IMR-90 (cell line): Measurements from ENCODE around the gene OR2AP1. TPM values are rescaled to one million over a fixed set of nuclear protein-coding genes. Genes with fewer than 3 reads are reported as not detected.

Experiments
- polyA plus RNA-seq, 3 experiments: library from polyadenylated mRNA; depleted of rRNA; stranded (reverse); fragments of >200 nt; gene quantifications; 2 replicates each; pipeline ENCODE4 v1.2.3, GENCODE V29; 2012; ENCODE audit warnings: low replicate concordance in 1 of 3
- total RNA-seq: library from RNA; depleted of rRNA; stranded (reverse); fragments of >200 nt; gene quantifications from 2 replicates; pipeline ENCODE4 v1.2.3, GENCODE V29; 2012; rRNA removed

Gene OR2AP1
- total and polyA plus RNA-seq, 2 of the 4 experiments (the other 2 are of a cell fraction) = not detected

Other genes with a start within 250 kb of the OR2AP1 start
- gene OR6C3, start 241.7 kb upstream of the OR2AP1 start, total RNA-seq = not detected in 2 replicates
- gene OR6C3, start 241.7 kb upstream of the OR2AP1 start, polyA plus RNA-seq (2012; rRNA removed) = not detected in 2 replicates
- gene OR6C75, start 209.5 kb upstream of the OR2AP1 start, total RNA-seq = not detected in 2 replicates
- not detected in 2 replicates for gene OR6C75, start 209.5 kb upstream of the OR2AP1 start, polyA plus RNA-seq (2012; rRNA removed)
- gene OR6C65, start 171.9 kb upstream of the OR2AP1 start, total RNA-seq = not detected in 2 replicates
- not detected in 2 replicates for gene OR6C65, start 171.9 kb upstream of the OR2AP1 start, polyA plus RNA-seq (2012; rRNA removed)
- gene OR6C76, start 146.2 kb upstream of the OR2AP1 start, total RNA-seq = not detected in 2 replicates
- gene OR6C76, start 146.2 kb upstream of the OR2AP1 start, polyA plus RNA-seq (2012; rRNA removed) = not detected in 2 replicates
- gene OR6C2, start 128.4 kb upstream of the OR2AP1 start, total RNA-seq = not detected in 2 replicates
- gene OR6C2, start 128.4 kb upstream of the OR2AP1 start, polyA plus RNA-seq (2012; rRNA removed) = not detected in 2 replicates
- not detected in 2 replicates for gene OR6C70, start 102.3 kb upstream of the OR2AP1 start, total RNA-seq
- gene OR6C70, start 102.3 kb upstream of the OR2AP1 start, polyA plus RNA-seq (2012; rRNA removed) = not detected in 2 replicates
- gene OR6C68, start 80.1 kb upstream of the OR2AP1 start, total RNA-seq = not detected in 2 replicates
- gene OR6C68, start 80.1 kb upstream of the OR2AP1 start, polyA plus RNA-seq (2012; rRNA removed) = not detected in 2 replicates
- not detected in 2 replicates for gene OR6C4, start 22.9 kb upstream of the OR2AP1 start, total RNA-seq
- not detected in 2 replicates for gene OR6C4, start 22.9 kb upstream of the OR2AP1 start, polyA plus RNA-seq (2012; rRNA removed)
- not detected in 2 replicates for gene OR10P1, start 64.4 kb downstream of the OR2AP1 start, total RNA-seq
- not detected in 2 replicates for gene OR10P1, start 64.4 kb downstream of the OR2AP1 start, polyA plus RNA-seq (2012; rRNA removed)
- gene ITGA7, start 135.4 kb downstream of the OR2AP1 start, total RNA-seq = 3.9 and 4.4 TPM in 2 replicates
- 13.9 and 15.7 TPM in 2 replicates for gene ITGA7, start 135.4 kb downstream of the OR2AP1 start, polyA plus RNA-seq (2012; rRNA removed)
- gene BLOC1S1, start 143.6 kb downstream of the OR2AP1 start, total RNA-seq = 128 and 158 TPM in 2 replicates
- 280 and 285 TPM in 2 replicates for gene BLOC1S1, start 143.6 kb downstream of the OR2AP1 start, polyA plus RNA-seq (2012; rRNA removed)
- 7.3 and 8.9 TPM in 2 replicates for gene RDH5, start 147.9 kb downstream of the OR2AP1 start, total RNA-seq
- gene RDH5, start 147.9 kb downstream of the OR2AP1 start, polyA plus RNA-seq (2012; rRNA removed) = 18.8 and 21.0 TPM in 2 replicates
- 995 and 1,796 TPM in 2 replicates for gene CD63, start 156.5 kb downstream of the OR2AP1 start, total RNA-seq
- 1,398 and 1,518 TPM in 2 replicates for gene CD63, start 156.5 kb downstream of the OR2AP1 start, polyA plus RNA-seq (2012; rRNA removed)
- gene GDF11, start 170.7 kb downstream of the OR2AP1 start, total RNA-seq = 2.2 and 2.7 TPM in 2 replicates
- 12.9 and 13.6 TPM in 2 replicates for gene GDF11, start 170.7 kb downstream of the OR2AP1 start, polyA plus RNA-seq (2012; rRNA removed)
- gene SARNP, start 245.3 kb downstream of the OR2AP1 start, total RNA-seq = 46.8 and 132 TPM in 2 replicates
- 99.6 and 103 TPM in 2 replicates for gene SARNP, start 245.3 kb downstream of the OR2AP1 start, polyA plus RNA-seq (2012; rRNA removed)
- gene ORMDL2, start 245.6 kb downstream of the OR2AP1 start, total RNA-seq = 20.4 and 23.3 TPM in 2 replicates
- gene ORMDL2, start 245.6 kb downstream of the OR2AP1 start, polyA plus RNA-seq (2012; rRNA removed) = 38.6 and 39.7 TPM in 2 replicates